ENCODE measurements around the gene BTBD10. TPM values are rescaled to one million over a fixed set of nuclear protein-coding genes. Genes with fewer than 3 reads are reported as not detected.

Gene BTBD10
- total RNA-seq, 1 experiment from 2014 or later, result 23.3 TPM

DNA sequence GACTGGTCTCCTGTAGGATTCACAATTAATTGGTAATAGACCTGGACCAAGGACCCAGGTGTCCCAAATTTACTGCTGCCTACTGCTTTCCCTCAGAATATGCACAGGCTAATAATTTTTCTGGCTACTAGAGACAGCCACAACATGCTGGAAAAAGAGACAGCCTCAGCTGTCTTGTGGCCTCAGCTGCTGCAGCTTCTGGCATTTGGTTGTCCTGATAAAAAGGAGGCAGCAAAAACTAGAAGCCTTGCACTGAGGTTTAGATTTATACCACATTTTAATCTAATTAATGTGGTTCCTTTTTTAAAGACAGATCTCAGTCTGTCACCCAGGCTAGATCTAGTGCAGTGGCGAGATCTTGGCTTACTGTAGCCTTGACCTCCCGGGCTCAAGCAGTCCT, 89.8 kb downstream of the BTBD10 start:
- no peaks in the 10 kb centered on the region for H3K23me2 ChIP-seq (ENCODE audit: insufficient read length, low read depth, low read length, poor library complexity, severe bottlenecking)

More for the DNA sequence above, 89.8 kb downstream of the BTBD10 start:
- no peaks in the 10 kb centered on the region for H3K4me1 ChIP-seq (ENCODE audit: insufficient read depth, low read length)
- no peaks in the 10 kb centered on the region for H3K9me3 ChIP-seq (ENCODE audit: control insufficient read depth, low read depth, low read length)
- H4K91ac ChIP-seq (ENCODE audit: insufficient read length, low read depth, low read length), result no peak overlapping the region
- H3T11ph ChIP-seq (ENCODE audit: low read length), result no peak overlapping the region
- H3K27ac Mint-ChIP-seq, result no peak overlapping the region
- TF ChIP-seq, protein P1, sequence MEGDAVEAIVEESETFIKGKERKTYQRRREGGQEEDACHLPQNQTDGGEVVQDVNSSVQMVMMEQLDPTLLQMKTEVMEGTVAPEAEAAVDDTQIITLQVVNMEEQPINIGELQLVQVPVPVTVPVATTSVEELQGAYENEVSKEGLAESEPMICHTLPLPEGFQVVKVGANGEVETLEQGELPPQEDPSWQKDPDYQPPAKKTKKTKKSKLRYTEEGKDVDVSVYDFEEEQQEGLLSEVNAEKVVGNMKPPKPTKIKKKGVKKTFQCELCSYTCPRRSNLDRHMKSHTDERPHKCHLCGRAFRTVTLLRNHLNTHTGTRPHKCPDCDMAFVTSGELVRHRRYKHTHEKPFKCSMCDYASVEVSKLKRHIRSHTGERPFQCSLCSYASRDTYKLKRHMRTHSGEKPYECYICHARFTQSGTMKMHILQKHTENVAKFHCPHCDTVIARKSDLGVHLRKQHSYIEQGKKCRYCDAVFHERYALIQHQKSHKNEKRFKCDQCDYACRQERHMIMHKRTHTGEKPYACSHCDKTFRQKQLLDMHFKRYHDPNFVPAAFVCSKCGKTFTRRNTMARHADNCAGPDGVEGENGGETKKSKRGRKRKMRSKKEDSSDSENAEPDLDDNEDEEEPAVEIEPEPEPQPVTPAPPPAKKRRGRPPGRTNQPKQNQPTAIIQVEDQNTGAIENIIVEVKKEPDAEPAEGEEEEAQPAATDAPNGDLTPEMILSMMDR (conservative IDR thresholded peaks at IDR 0.05), result no peak
- H3K27me3 ChIP-seq (ENCODE audit: insufficient read depth, low read length), result no peaks in the 10 kb centered on the region
- no peak overlapping the region for H2AK5ac ChIP-seq (ENCODE audit: insufficient read length, low read length)
- H3K27me3 Mint-ChIP-seq (ENCODE audit: low read depth), result no peaks in the 10 kb centered on the region
- no peak overlapping the region for H2AFZ ChIP-seq (ENCODE audit: low read length)
- H3K9ac ChIP-seq (ENCODE audit: extremely low read depth, insufficient read length, low read length), result no peak overlapping the region
- DNase-seq, result no peak
- no peak overlapping the region for H2BK20ac ChIP-seq (ENCODE audit: low read depth, low read length, poor library complexity, severe bottlenecking)
- H2BK120ac ChIP-seq (ENCODE audit: low read depth, low read length, poor library complexity, severe bottlenecking), result no peak overlapping the region
- no peak overlapping the region for H3K56ac ChIP-seq (ENCODE audit: insufficient read length, low read depth, low read length)
- H3K79me2 ChIP-seq (ENCODE audit: insufficient read depth, low read length), result no peaks in the 10 kb centered on the region
- H4K8ac ChIP-seq (replicated peaks; ENCODE audit: insufficient read length, low read depth, low read length), result no peak overlapping the region
- H3K4ac ChIP-seq (ENCODE audit: low read depth, low read length), result no peak overlapping the region
- no CpG with 5 or more reads among the region's 2 CpGs for WGBS (ENCODE audit: extremely low coverage, insufficient read length, low lambda C conversion rate)
- H3K9me3 Mint-ChIP-seq, result no peaks in the 10 kb centered on the region
- no peaks in the 10 kb centered on the region for H3K36me3 Mint-ChIP-seq (ENCODE audit: insufficient read depth in 1 of 3, low read depth in 3 of 3)
- H3K18ac ChIP-seq (ENCODE audit: insufficient read length, low read depth, low read length), result no peak overlapping the region
- no peaks in the 10 kb centered on the region for H4K20me1 ChIP-seq (ENCODE audit: control insufficient read depth, insufficient read depth, insufficient read length)
- H3K23ac ChIP-seq (ENCODE audit: insufficient read length, low read depth, low read length), result no peak overlapping the region
- no peak overlapping the region for H3K14ac ChIP-seq (ENCODE audit: insufficient read depth, low read length)
- H2BK15ac ChIP-seq (ENCODE audit: low read depth, low read length), result no peak overlapping the region
- no peak overlapping the region for H3K27ac ChIP-seq (ENCODE audit: insufficient read length, low read depth, low read length)
- H3K4me1 Mint-ChIP-seq, result no peaks in the 10 kb centered on the region; a peak in 1 of 4 replicates
- H3K4me3 Mint-ChIP-seq, result no peak overlapping the region
- H3K4me2 ChIP-seq (ENCODE audit: insufficient read depth, insufficient read length, low read length), result no peak overlapping the region
- no peak overlapping the region for H4K5ac ChIP-seq (ENCODE audit: insufficient read length, low read depth, low read length)
- no peaks in the 10 kb centered on the region for H3K79me1 ChIP-seq (ENCODE audit: insufficient read depth, low read depth, low read length, poor library complexity, severe bottlenecking)
- no peak overlapping the region for H2BK12ac ChIP-seq (ENCODE audit: insufficient read length, low read depth, low read length)
- H2BK5ac ChIP-seq (ENCODE audit: insufficient read length, low read length), result no peak overlapping the region

All from H9 (cell line).